Type B pancreatic cell (in vitro differentiated cells): ENCODE data around the gene FOXA2. TPM values are rescaled to one million over a fixed set of nuclear protein-coding genes. Genes with fewer than 3 reads are reported as not detected.

Experiments
- DNase-seq: peaks from one replicate; pipeline ENCODE4 v3.0.0; 2021; ENCODE audit warnings: mixed read lengths; ENCODE audit not compliant: unreplicated experiment; ENCODE audit errors: extremely low spot score
- H3K27ac Mint-ChIP-seq: 2 replicates; pipeline ENCODE4 v1.8.0; 2021; ENCODE audit warnings: mild to moderate bottlenecking, mixed read lengths
- H3K27me3 Mint-ChIP-seq: 2 replicates; pipeline ENCODE4 v1.8.0; 2021; ENCODE audit warnings: mixed read lengths
- H3K36me3 Mint-ChIP-seq: 2 replicates; pipeline ENCODE4 v1.8.0; 2021; ENCODE audit warnings: mixed read lengths
- H3K4me1 Mint-ChIP-seq: one replicate; pipeline ENCODE4 v1.8.0; 2021; ENCODE audit warnings: mixed read lengths; ENCODE audit not compliant: unreplicated experiment
- H3K4me3 Mint-ChIP-seq: 2 replicates; pipeline ENCODE4 v1.8.0; 2021; ENCODE audit warnings: mild to moderate bottlenecking, mixed read lengths
- H3K9me3 Mint-ChIP-seq: 2 replicates; pipeline ENCODE4 v1.8.0; 2021; ENCODE audit warnings: mixed read lengths
- CTCF ChIP-seq: fragments of 200-600 bp; sonication (generic); conservative IDR thresholded peaks from 2 replicates; pipeline ENCODE4 v1.5.0; 2021; ENCODE audit warnings: antibody characterized with exemption, mild to moderate bottlenecking
- total RNA-seq: library from RNA; stranded (reverse); gene quantifications from 2 replicates; pipeline ENCODE4 v1.2.1, GENCODE V29; 2021; ENCODE audit warnings: low replicate concordance

FOXA2 gene
- total RNA-seq, 1 donor from 2014 or later: 17.5 TPM

GRCh38 chr20:22561965-22562577 is 22.3 kb downstream of the FOXA2 start:
- Mint-ChIP-seq H3K36me3 (no peaks in the 10 kb centered on the region), H3K4me3 (no peak overlapping the region), H3K27ac (no peak overlapping the region), H3K4me1 (peaks cover 4% of the 10 kb centered on the region), H3K9me3 (no peaks in the 10 kb centered on the region), H3K27me3 (peaks cover 98% of the 10 kb centered on the region)
- no peak for TF ChIP-seq CTCF
- no peak for DNase-seq

- no peak for TF ChIP-seq CTCF
- Mint-ChIP-seq H3K27ac (no peak overlapping the region), H3K4me1 (peaks cover 4% of the 10 kb centered on the region), H3K9me3 (no peaks in the 10 kb centered on the region), H3K27me3 (peaks cover 96% of the 10 kb centered on the region), H3K36me3 (no peaks in the 10 kb centered on the region), H3K4me3 (peak overlapping the region; percentile 3)
- DNase-seq: no peak
Measured at GRCh38 chr20:22560817-22561216, 23.6 kb downstream of the FOXA2 start.

GRCh38 chr20:22559711-22560318 is 24.6 kb downstream of the FOXA2 start:
- Mint-ChIP-seq H3K4me3 (no peak overlapping the region), H3K36me3 (no peaks in the 10 kb centered on the region), H3K4me1 (peaks cover 4% of the 10 kb centered on the region), H3K27ac (peak overlapping the region; percentile 22), H3K27me3 (peaks cover 96% of the 10 kb centered on the region), H3K9me3 (no peaks in the 10 kb centered on the region)
- no peak for TF ChIP-seq CTCF
- DNase-seq: no peak

- peak overlapping the region; percentile 48 for H3K27ac Mint-ChIP-seq
- peaks cover 4% of the 10 kb centered on the region for H3K4me1 Mint-ChIP-seq
- H3K36me3 Mint-ChIP-seq: no peaks in the 10 kb centered on the region
- H3K27me3 Mint-ChIP-seq: peaks cover 92% of the 10 kb centered on the region
- no peak for DNase-seq
- no peaks in the 10 kb centered on the region for H3K9me3 Mint-ChIP-seq
- no peak overlapping the region for H3K4me3 Mint-ChIP-seq
- no peak for TF ChIP-seq CTCF
Measured at GRCh38 chr20:22557403-22558276, 26.7 kb downstream of the FOXA2 start.

- peaks cover 86% of the 10 kb centered on the region for H3K27me3 Mint-ChIP-seq
- no peak for TF ChIP-seq CTCF
- no peak overlapping the region for H3K27ac Mint-ChIP-seq
- H3K4me3 Mint-ChIP-seq: no peak overlapping the region
- no peak for DNase-seq
- no peaks in the 10 kb centered on the region for H3K36me3 Mint-ChIP-seq
- H3K4me1 Mint-ChIP-seq: no peaks in the 10 kb centered on the region
- no peaks in the 10 kb centered on the region for H3K9me3 Mint-ChIP-seq
Measured at GRCh38 chr20:22556565-22557056, 27.8 kb downstream of the FOXA2 start.
